Uterus (tissue), 2 donors: Measurements from ENCODE around the gene LRRC49.

Experiments used
- CTCF ChIP-seq, 4 experiments: fragments of 200-600 bp in 2 of 4; fragments of 450-650 bp in 2 of 4; sonication (generic) in 2 of 4; IDR thresholded peaks; one replicate each; pipeline ENCODE4 v1.5.1; 2016 to 2019; ENCODE audit warnings: antibody characterized with exemption in 4 of 4, mild to moderate bottlenecking in 2 of 4, moderate library complexity in 1 of 4
- POLR2A ChIP-seq, 2 donors: fragments of 450-650 bp; IDR thresholded peaks; one replicate each; pipeline ENCODE4 v1.6.1; 2016; ENCODE audit warnings: antibody characterized with exemption in 2 of 2, mild to moderate bottlenecking in 1 of 2, moderate library complexity in 1 of 2

GRCh38 chr15:71091601-71092000 is 199.0 kb downstream of the LRRC49 start:
- TF ChIP-seq POLR2A (IDR thresholded peaks at IDR 0.05) (no peak), CTCF (IDR thresholded peaks at IDR 0.05) (no peak)
